ENCODE measurements around the gene HDGF.
A peak's percentile ranks its signal among the peaks of the same experiment; 100 is the strongest.

Gene HDGF

DNA sequence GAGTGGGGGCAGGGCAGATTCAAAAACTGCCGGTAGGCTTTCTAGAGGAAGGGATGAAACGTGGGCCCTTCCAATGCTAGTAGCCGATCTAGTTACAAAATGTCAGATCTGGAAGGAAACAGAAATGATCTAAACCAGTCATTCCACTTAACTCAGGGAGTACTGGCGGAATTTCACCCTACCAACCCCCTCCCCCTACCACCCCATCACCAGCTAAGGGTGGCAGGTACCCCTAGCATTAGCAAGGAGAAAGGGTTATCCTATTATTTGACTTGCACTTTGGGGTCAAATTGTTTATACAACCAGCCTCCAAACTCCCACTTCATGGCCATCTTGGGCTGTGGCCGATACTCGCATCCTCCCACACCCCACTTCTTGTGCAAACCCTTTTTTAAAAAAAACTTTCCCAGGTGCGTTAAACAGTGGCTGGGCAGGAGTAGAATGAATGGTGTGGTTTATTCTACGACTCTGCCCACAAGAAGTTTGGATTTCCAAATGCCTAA is 9.9 kb downstream of the HDGF start:
- H3K4me3 ChIP-seq (ENCODE audit: low read depth, low read length), result peak overlapping the region; percentile 13
- TF ChIP-seq, protein P1, sequence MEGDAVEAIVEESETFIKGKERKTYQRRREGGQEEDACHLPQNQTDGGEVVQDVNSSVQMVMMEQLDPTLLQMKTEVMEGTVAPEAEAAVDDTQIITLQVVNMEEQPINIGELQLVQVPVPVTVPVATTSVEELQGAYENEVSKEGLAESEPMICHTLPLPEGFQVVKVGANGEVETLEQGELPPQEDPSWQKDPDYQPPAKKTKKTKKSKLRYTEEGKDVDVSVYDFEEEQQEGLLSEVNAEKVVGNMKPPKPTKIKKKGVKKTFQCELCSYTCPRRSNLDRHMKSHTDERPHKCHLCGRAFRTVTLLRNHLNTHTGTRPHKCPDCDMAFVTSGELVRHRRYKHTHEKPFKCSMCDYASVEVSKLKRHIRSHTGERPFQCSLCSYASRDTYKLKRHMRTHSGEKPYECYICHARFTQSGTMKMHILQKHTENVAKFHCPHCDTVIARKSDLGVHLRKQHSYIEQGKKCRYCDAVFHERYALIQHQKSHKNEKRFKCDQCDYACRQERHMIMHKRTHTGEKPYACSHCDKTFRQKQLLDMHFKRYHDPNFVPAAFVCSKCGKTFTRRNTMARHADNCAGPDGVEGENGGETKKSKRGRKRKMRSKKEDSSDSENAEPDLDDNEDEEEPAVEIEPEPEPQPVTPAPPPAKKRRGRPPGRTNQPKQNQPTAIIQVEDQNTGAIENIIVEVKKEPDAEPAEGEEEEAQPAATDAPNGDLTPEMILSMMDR (IDR thresholded peaks at IDR 0.05; ENCODE audit: low read depth, low read length), result no peak

DNA sequence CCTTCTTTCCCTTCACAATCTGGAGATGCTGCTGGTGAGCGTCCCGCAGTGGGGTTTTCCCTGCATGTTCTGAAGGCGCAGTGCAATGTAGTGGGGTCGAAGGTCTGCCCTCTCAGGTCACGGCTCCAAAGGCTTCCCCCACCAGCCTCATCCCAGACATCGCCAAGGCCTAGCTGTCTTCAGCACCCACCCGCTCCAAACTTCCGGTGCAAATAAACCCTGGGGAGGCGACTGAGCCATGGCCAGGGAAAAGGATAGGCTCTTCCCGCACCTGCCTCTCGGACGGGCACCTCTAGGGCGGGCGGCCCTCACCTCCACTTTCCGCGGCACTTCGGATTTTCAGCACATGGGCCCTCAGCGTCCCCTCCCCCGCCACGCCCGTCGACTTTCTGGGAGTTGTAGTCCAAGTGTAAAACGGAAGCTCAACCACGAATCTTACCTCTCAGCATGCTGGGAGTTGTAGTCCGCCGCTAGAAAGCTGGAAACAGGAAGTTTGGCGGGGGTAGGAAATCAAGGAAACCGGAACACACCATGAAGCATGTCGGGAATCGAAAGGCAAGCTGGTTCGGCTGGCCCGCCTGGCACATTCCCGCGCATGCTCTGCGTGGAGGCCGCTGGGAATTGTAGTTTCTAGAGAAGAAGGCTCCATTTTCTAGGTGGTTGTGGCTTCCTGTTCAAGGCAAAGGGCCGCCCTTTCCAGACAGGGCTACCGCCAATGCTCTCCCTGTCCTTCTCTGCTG is 10.6 kb downstream of the HDGF start, which contains the start of gene MRPL24:
Gene MRPL24 (minus strand): TSS at position 348 of the 740 bp plus-strand sequence. CDS start 2,384 bp downstream, outside the sequence.
- TF ChIP-seq, protein P1 (IDR thresholded peaks at IDR 0.05; ENCODE audit: low read depth, low read length), result no peak
- peak within 1 kb of the TSS; percentile 82 for H3K4me3 ChIP-seq (ENCODE audit: low read depth, low read length)

DNA sequence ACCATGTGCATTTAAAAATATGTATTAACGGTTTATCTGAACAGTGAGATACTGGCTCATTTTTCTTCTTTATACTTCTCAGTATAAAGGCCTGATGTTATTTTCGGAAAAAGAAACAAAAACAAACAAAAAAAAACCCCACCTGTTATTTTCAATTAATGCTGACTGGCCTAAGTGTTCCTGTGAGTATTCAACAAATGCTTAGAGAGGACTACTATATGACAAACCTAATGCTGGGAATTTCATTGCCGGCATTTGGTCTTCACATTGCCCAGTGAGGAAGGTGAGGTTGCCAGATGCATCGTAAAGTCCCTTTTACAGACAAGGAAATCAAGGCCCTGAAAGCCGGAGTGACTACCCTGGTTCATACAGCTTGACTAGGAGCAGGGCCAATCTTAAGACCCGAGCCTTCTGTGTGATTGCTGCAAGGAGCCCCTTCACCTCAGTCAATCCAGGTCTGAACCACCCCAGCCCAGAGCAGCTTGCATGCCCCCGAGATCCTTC is 11.2 kb downstream of the HDGF start:
- H3K4me3 ChIP-seq (ENCODE audit: low read depth, low read length), result peak overlapping the region; percentile 82
- TF ChIP-seq, protein P1 (IDR thresholded peaks at IDR 0.05; ENCODE audit: low read depth, low read length), result no peak

DNA sequence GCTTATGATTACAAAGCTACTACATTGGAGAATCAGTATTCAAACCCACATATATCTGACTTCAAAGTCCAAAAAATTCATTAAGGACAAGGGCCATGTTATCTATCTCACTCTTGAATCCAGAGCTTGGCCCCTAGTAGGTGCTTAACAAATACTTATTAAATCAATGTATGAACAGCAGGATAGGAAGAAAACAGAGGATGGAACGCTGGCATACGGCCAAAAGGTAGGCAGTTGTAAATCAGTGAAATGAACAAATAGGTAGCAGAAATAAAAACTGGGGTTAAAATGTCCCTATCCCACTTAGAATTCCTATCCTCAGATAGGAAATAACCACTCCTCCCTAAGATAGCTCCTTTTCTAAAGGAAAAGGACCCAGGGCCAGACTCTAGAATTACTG is 12.6 kb downstream of the HDGF start:
- no peak overlapping the region for H3K4me3 ChIP-seq (ENCODE audit: low read depth, low read length)
- TF ChIP-seq, protein P1 (IDR thresholded peaks at IDR 0.05; ENCODE audit: low read depth, low read length), result no peak

DNA sequence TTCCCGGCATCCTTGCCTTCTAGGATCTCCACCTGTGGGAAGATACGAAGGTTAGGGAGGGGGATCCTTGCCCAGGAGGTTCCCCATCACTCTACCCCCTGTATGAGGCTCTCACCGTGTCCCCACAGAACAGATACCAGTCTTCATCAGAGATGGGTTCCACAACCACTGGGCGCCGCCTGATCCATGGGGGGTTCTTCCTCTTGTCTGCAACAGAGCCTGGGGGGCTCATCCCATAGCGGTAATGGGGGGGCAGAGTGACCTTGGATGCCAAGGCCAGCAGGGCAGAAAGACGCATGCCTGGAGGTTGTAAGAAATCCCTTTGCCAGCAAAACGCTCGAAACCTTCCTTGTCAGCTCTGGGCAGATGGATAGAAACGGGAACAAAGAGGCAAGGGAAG is 13.1 kb downstream of the HDGF start:
- TF ChIP-seq, protein P1 (IDR thresholded peaks at IDR 0.05; ENCODE audit: low read depth, low read length), result no peak
- no peak overlapping the region for H3K4me3 ChIP-seq (ENCODE audit: low read depth, low read length)

DNA sequence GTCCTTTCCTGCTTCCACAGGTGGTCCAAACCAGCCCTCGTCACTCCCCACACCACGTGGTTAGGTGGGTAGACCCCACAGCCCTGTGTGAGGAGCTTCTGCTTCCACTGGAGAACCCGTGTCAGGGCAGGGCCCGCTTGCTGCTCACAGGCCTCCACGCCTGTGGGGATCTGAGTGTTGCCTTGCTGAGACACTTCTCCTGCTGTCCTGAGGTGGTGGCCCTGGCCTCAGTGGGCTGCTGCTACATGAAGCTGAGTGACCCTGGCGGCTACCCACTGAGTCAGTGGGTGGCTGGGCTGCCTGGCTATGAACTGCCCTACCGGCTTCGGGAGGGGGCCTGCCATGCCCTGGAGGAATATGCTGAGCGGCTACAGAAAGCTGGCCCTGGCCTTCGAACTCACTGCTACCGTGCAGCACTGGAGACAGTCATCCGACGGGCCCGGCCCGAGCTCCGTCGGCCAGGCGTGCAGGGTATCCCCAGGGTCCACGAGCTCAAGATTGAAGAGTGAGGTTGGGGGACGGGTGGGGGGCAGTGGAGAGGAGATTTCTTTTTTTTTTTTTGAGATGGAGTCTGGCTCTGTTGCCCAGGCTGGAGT is 17.4 kb downstream of the HDGF start:
- TF ChIP-seq, protein P1 (IDR thresholded peaks at IDR 0.05; ENCODE audit: low read depth, low read length), result no peak
- no peak overlapping the region for H3K4me3 ChIP-seq (ENCODE audit: low read depth, low read length)

Data from WI38 (cell line).